ENCODE results near the gene AOX1.
"Not testable (repeated sequence)": the region's sequence is repeated elsewhere in the genome, so short reads cannot be mapped to it uniquely, and the experiment has no call there.

Gene AOX1

GRCh38 chr2:200679127-200679526 is 93.3 kb downstream of the AOX1 start:
- Histone ChIP-seq H3K4me1 (ENCODE audit: insufficient read depth, low read length) (no peaks in the 10 kb centered on the region), H3K9ac (ENCODE audit: low read depth, low read length) (no peak overlapping the region), H3K79me2 (ENCODE audit: insufficient read depth, low read length) (no peaks in the 10 kb centered on the region), H2AFZ (ENCODE audit: low read depth, low read length) (no peak overlapping the region), H3K9me3 (ENCODE audit: insufficient read depth, low read length, severe bottlenecking) (no peaks in the 10 kb centered on the region), H3K4me3 (ENCODE audit: low read depth in 1 of 2, low read length in 2 of 2) (no peak overlapping the region), H3K36me3 (ENCODE audit: insufficient read depth, low read length) (no peaks in the 10 kb centered on the region), H3K27me3 (ENCODE audit: insufficient read depth, low read length, poor library complexity) (peaks cover 5% of the 10 kb centered on the region), H3K4me2 (ENCODE audit: insufficient read depth, low read length) (no peak overlapping the region), H3K27ac (ENCODE audit: low read length) (no peak overlapping the region), H4K20me1 (ENCODE audit: insufficient read depth, low read length) (no peaks in the 10 kb centered on the region)
- ATAC-seq (ENCODE audit: insufficient read depth, low read depth) (no peak), DNase-seq (no peak)
- no peak for TF ChIP-seq CTCF (IDR thresholded peaks at IDR 0.05; ENCODE audit: borderline replicate concordance, extremely low read depth, low read length, poor library complexity, severe bottlenecking)
- TF ChIP-seq EZH2 (IDR thresholded peaks at IDR 0.05; ENCODE audit: borderline replicate concordance, low read depth, low read length, severe bottlenecking), result no peak

GRCh38 chr2:200679535-200679934 is 93.7 kb downstream of the AOX1 start:
- H3K4me2 ChIP-seq (ENCODE audit: insufficient read depth, low read length), result no peak overlapping the region
- H3K27ac ChIP-seq (ENCODE audit: low read length), result no peak overlapping the region
- no peaks in the 10 kb centered on the region for H3K9me3 ChIP-seq (ENCODE audit: insufficient read depth, low read length, severe bottlenecking)
- no peaks in the 10 kb centered on the region for H3K79me2 ChIP-seq (ENCODE audit: insufficient read depth, low read length)
- no peak overlapping the region for H2AFZ ChIP-seq (ENCODE audit: low read depth, low read length)
- no peak overlapping the region for H3K9ac ChIP-seq (ENCODE audit: low read depth, low read length)
- no peaks in the 10 kb centered on the region for H3K36me3 ChIP-seq (ENCODE audit: insufficient read depth, low read length)
- no peaks in the 10 kb centered on the region for H3K4me1 ChIP-seq (ENCODE audit: insufficient read depth, low read length)
- ATAC-seq (ENCODE audit: insufficient read depth, low read depth) (no peak), DNase-seq (no peak)
- peaks cover 5% of the 10 kb centered on the region for H3K27me3 ChIP-seq (ENCODE audit: insufficient read depth, low read length, poor library complexity)
- no peaks in the 10 kb centered on the region for H4K20me1 ChIP-seq (ENCODE audit: insufficient read depth, low read length)
- no peak for TF ChIP-seq CTCF (IDR thresholded peaks at IDR 0.05; ENCODE audit: borderline replicate concordance, extremely low read depth, low read length, poor library complexity, severe bottlenecking)
- H3K4me3 ChIP-seq (ENCODE audit: low read depth in 1 of 2, low read length in 2 of 2), result no peak overlapping the region

GRCh38 chr2:200681697-200682096 is 95.9 kb downstream of the AOX1 start:
- H4K20me1 ChIP-seq (ENCODE audit: insufficient read depth, low read length), result no peaks in the 10 kb centered on the region

GRCh38 chr2:200682407-200682806 is 96.6 kb downstream of the AOX1 start:
- not testable (repeated sequence) for DNase-seq; H3K27ac ChIP-seq (ENCODE audit: low read length); H3K36me3 ChIP-seq (ENCODE audit: insufficient read depth, low read length)

More at GRCh38 chr2:200681697-200682096, 95.9 kb downstream of the AOX1 start:
- ATAC-seq (ENCODE audit: insufficient read depth, low read depth) (no peak), DNase-seq (no peak)
- H3K27ac ChIP-seq (ENCODE audit: low read length), result no peak overlapping the region
- peaks cover 2% of the 10 kb centered on the region for H3K9me3 ChIP-seq (ENCODE audit: insufficient read depth, low read length, severe bottlenecking)
- H3K36me3 ChIP-seq (ENCODE audit: insufficient read depth, low read length), result no peaks in the 10 kb centered on the region
- no peak overlapping the region for H2AFZ ChIP-seq (ENCODE audit: low read depth, low read length)
- H3K4me3 ChIP-seq (ENCODE audit: low read depth in 1 of 2, low read length in 2 of 2), result no peak overlapping the region
- H3K9ac ChIP-seq (ENCODE audit: low read depth, low read length), result no peak overlapping the region
- H3K27me3 ChIP-seq (ENCODE audit: insufficient read depth, low read length, poor library complexity), result peaks cover 4% of the 10 kb centered on the region
- H3K4me1 ChIP-seq (ENCODE audit: insufficient read depth, low read length), result no peaks in the 10 kb centered on the region
- no peaks in the 10 kb centered on the region for H3K79me2 ChIP-seq (ENCODE audit: insufficient read depth, low read length)
- no peak overlapping the region for H3K4me2 ChIP-seq (ENCODE audit: insufficient read depth, low read length)
- TF ChIP-seq CTCF (IDR thresholded peaks at IDR 0.05; ENCODE audit: borderline replicate concordance, extremely low read depth, low read length, poor library complexity, severe bottlenecking) (no peak), EZH2 (IDR thresholded peaks at IDR 0.05; ENCODE audit: borderline replicate concordance, low read depth, low read length, severe bottlenecking) (no peak)

More at GRCh38 chr2:200682407-200682806, 96.6 kb downstream of the AOX1 start:
- not testable (repeated sequence) for H3K9ac ChIP-seq (ENCODE audit: low read depth, low read length); H3K9me3 ChIP-seq (ENCODE audit: insufficient read depth, low read length, severe bottlenecking); ATAC-seq (ENCODE audit: insufficient read depth, low read depth); H3K79me2 ChIP-seq (ENCODE audit: insufficient read depth, low read length); H4K20me1 ChIP-seq (ENCODE audit: insufficient read depth, low read length); H3K4me3 ChIP-seq (ENCODE audit: low read depth in 1 of 2, low read length in 2 of 2); H3K4me1 ChIP-seq (ENCODE audit: insufficient read depth, low read length); H3K4me2 ChIP-seq (ENCODE audit: insufficient read depth, low read length); H2AFZ ChIP-seq (ENCODE audit: low read depth, low read length); H3K27me3 ChIP-seq (ENCODE audit: insufficient read depth, low read length, poor library complexity)

Measured in DND-41 (cell line).